HG03060 (cell line): ENCODE results near the gene PHLDB1.
"Not testable (repeated sequence)": the region's sequence is repeated elsewhere in the genome, so short reads cannot be mapped to it uniquely, and the experiment has no call there.

ENCODE experiments used
- ATAC-seq: cut with Tn5 transposase; IDR thresholded peaks from one replicate; pipeline ENCODE4 v1.9.1; 2021; ENCODE audit warnings: low read depth, moderate number of reproducible peaks; ENCODE audit not compliant: unreplicated experiment

Gene PHLDB1

DNA sequence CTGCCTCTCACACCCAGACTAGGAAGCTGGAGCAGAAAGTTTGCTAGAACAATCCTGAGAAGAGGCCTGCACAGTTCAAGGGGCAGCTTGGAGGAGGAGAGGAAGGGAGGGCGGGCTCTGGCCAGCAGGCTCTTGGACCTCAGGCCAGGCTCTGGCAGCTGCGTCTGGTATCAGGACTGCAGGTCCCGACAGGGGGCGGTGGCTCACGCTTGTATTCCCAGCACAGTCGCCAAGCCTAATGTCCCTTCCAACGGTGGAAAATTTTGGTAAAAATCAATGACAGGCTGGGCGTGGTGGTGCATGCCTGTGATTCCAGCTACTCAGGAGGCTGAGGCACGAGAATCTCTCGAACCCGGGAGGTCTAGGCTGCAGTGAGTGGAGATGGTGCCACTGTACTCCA is 71.5 kb downstream of the PHLDB1 start:
- not testable (repeated sequence) for ATAC-seq

DNA sequence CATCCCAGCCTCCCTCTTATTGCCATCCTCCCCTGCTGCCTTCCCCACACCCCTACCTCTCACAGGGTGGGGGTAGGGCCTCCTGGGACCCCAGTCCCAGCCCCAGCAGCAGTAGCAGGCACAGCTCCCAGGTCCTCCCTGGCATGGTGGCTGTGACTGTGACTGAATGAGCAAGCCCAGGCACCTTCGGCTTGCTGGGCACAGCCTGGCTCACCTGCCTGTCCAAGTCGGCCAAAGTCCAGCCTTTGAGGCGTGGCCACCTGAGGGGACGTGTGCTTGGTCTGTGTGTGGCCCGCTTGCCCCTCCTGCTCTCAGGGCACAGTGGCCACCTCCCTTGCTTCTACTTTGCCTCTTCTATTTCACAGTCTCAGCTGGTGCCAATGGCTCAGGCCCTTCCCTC is 72.1 kb downstream of the PHLDB1 start, which contains the start of gene TREH:
TREH (minus strand) TSS at position 168 of the 400 bp plus-strand sequence; CDS start at position 145, 23 bp downstream.
- ATAC-seq = no peak

DNA sequence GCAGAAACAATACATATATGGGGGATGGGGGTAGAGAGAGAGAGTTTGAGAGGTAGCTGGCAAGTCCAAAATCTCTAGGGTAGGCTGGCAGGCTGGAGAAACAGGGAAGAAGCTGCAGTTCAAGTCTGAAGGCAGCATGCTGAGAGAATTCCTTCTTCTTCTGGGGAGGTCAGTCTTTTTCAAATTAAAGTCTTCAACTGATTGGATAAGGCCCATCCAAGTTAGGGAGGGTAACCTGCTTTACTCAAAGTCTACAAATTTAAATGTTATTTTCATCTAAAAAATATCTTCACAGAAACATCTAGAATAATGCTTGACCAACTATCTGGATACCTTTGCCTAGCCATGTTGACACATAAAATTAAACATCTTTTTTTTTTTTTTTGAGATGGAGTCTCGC is 75.0 kb downstream of the PHLDB1 start:
- ATAC-seq = no peak

DNA sequence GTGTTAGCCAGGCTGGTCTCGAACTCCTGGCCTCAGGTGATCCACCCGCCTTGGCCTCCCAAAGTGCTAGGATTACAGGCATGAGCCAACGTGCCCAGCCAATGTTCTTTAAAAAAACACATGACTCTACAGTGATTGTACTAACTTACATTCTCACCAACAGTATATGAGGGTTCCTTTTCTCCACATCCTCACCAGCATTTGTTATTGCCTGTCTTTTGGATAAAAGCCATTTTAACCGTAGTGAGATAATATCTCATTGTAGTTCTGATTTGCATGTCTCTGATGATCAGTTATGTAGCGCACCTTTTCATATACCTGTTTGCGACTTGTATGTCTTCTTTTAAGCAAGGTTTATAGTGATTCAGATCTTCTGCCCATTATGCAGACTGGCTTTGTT is 75.5 kb downstream of the PHLDB1 start:
- not testable (repeated sequence) for ATAC-seq

GRCh38 chr11:118684187-118684586 is 76.8 kb downstream of the PHLDB1 start:
- ATAC-seq = no peak

DNA sequence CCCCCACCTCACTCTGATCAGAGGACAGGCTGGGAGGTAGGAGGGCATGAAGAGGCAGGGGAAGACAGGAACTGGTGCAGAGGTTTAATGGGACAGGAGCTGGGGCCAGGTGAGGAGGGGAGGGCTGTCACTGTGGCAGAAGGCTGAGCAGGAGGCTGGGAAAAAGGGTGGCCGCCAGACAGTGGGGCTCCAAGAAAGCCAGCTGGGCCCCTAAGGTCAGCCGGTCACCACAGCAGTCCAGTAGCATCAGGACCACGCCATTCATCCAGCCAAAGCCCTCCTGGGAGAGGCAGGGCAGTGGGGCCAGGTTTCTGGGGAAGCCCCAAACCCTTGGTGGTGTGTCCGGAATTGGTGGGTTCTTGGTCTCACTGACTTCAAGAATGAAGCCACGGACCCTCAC is 80.5 kb downstream of the PHLDB1 start:
- no peak for ATAC-seq

DNA sequence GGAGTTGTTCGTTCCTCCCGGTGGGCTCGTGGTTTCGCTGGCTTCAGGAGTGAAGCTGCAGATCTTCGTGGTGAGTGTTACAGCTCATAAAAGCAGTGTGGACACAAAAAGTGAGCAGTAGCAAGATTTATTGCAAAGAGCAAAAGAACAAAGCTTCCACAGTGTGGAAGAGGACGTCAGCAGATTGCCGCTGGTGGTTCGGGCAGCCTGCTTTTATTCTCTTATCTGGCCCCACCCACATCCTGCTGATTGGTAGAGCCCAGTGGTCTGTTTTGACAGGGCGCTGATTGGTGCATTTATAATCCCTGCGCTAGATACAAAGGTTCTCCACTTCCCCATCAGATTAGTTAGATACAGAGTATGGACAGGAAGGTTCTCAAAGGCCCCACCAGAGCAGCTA is 80.9 kb downstream of the PHLDB1 start:
- ATAC-seq = not testable (repeated sequence)

GRCh38 chr11:118688851-118689502 is 81.6 kb downstream of the PHLDB1 start:
- ATAC-seq = no peak

GRCh38 chr11:118689503-118689851 is 82.1 kb downstream of the PHLDB1 start:
- no peak for ATAC-seq

DNA sequence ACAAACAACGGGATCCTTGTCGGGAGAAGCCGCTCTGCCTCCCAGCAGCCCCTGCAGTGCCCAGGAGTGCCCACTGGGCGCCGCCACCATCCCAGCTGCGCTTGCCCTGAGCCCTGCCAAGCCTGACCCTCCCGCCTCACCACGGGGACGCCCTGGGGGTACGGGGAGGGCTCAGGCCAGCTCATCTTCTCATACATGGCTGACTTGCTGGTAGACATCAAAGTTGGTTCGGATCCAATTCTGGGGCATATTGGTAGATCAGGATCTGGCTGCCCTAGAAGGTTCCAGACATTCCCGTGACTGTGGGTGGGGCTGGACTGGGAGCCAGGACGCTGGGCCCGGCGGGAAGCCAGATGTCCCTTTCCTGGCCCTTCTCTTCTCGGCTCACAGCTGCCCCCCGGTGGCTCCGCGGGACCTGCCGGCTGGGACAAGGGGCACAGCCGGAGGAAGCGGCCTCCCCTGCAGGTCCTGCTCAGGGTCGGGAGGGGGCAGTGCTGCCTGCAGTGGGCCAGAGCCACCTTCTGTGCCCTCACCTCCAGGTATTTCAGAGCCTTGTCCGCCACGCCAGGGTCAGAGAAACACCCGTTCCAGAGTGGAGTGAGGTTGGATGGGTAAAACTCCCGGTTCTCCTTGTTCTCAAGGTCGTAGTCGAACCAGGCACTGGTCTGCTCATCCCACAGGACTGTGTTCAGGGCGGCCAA is 82.6 kb downstream of the PHLDB1 start:
- ATAC-seq = no peak

DNA sequence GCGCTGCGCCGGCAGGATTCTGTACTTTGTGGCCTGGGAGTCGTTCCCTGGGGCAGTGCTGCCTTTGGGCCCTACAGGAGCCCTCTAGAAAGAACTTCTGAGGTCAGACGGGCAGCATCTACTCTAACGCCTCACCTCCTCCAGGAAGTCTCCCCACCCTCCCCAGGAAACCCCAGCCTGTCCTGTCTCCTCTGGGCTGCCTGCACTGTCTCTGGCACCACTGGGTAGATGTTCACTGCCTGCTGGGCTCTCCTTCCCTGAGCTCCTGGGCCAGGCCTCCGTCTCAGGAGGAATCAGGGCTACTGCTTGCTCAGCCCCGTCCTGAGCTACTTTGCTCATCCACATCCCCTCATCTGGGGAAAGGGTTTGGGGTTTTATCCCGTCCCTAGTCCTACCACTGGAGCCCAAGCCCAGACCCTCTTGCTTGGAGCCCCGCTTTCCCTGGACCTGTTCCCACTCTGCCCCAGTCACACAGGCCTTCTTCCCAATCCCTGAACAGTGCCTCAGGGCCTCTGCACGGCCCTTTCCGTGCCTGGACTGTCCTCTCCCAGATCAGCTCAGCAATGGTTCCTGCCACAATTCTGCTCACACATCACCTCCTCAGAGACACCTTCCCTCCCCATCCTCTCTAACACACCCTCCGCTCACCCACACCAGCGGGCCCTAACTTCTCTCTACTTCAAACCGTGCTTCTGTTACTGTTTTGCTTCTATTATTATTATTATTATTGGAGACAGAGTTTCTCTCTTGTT is 83.3 kb downstream of the PHLDB1 start:
- ATAC-seq = no peak

GRCh38 chr11:118691926-118692830 is 84.8 kb downstream of the PHLDB1 start:
- no peak for ATAC-seq

- no peak for ATAC-seq
These were observed 86.8 kb downstream of the PHLDB1 start for GRCh38 chr11:118694185-118694584.

DNA sequence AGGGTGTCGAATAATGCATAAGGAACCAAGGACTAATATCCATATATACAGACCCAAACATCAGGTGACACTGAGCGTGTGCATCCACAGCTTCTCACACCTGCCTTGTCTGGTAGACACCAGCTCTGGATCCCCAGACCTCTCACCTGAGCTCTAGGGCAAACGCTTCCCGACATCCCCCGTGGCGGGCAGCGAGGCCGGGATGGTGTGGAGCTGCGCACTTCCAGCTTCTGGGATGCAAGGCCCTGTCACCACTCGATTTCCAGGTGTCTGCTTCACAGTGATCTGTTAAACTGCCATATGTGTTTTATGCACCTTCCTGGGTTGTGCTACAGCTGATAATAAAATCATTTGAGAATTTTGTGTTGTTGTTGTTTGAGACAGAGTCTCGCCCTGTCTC is 87.4 kb downstream of the PHLDB1 start:
- no peak for ATAC-seq

DNA sequence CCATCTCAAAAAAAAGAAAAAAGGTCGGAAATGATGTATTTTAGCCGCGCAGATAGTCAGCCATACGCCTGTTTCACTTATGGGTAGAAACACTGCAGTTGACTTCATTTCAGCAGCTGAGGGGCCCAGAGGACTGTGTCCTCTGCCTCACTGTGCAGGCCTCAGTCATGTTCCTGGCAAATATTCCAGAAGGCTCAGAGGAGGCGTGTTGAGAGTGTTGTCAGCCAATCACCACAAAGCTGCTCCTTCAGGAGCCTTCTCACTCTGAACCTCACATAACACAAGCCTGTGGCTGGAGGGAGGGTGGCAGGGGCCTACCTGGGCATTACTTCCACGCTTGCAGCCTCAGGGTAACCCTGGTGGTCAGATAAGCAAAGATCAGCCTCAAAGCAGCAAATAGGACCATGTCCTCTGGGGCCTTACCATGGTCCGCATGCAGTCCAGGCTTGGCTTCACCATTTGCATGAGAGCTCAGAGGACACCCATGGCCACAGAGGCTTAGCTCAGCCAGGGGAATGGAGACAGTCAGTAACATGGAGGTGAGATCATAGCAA is 89.3 kb downstream of the PHLDB1 start:
- ATAC-seq = no peak

GRCh38 chr11:118697346-118697745 is 89.9 kb downstream of the PHLDB1 start:
- ATAC-seq = no peak

DNA sequence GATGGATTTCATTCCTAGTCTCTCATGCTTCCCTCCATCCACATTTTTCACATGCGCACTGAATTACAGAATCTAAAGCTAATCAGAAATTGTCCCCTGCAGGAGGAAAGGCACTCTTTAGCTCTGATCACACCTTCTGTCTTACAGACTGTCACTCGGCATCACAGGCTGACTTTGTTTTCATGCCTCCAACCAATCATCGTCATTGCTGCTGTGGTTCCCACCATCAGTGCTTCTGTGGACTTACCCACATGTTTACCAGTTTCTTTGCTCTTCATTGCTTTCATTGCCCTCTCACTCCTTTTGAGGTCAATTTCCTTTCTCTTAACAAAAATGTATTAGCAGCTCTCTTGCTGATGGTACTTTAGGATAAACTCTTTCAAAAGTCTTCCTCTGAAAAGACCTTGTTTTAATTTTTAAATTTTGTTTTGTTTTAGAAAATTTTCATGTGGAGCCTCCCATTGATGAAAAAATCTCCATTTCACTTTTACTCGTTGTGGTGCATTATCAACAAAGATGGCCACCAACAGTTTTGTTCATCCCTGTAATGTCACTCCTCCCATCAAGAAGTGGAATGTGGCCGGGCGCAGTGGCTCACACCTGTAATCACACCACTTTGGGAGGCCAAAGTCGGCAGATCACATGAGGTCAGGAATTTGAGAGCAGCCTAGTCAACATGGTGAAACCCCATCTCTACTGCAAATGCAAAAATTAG is 92.2 kb downstream of the PHLDB1 start:
- no peak for ATAC-seq

DNA sequence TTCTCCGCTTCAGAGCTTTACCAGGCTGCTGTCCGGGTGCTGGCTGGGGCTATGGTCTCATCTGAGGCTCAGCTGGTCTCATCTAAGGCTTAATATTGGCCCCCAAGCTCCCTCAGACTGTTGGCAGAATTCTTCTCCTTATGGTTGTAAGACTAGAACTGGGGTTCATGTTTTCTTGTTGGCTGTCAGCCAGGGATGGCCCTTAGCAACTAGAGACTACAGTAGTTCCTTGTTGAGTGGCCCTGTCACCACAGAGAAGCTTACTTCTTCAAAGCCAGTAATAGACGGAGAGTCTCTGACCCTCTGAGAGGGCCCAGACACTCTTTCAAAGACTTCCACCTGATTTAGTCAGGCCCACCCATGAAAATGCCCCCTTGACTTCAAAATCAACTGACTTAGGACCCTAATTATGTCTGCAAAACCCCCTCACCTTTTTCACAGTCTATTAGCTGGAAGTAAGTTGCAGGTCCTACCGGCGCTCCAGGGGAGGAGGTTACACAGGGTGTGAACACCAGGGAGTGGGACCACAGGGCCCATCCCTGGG is 96.2 kb downstream of the PHLDB1 start:
- ATAC-seq = no peak

DNA sequence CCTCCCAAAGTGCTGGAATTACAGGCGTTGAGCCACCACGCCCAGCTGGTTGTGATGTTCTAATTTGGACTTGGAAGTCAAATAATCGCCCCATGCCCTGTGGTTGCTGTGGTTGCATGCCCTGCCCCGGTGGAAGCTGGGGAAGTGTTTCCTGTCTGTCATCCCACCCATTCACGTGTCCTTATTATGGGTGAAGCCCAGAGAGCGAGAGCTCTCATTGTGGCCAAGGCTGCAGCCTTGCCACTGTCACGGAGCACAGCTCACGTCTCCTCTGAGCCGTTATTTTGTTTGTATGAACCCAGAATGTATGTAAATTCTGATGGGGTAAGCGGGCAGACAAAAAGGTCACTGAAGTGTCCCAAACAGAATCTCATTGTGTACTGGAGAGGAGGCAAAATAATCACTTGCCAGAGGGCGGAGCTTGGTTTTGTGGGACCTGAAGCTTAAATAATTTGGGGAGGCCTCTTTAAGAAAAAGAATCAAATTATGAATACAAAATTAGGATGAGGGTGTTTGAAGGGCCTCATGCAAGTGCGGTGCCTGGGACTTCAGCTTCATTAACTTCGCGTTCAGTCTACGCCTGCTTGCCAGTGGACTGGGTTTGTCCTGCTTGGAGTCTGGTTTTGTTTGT is 97.8 kb downstream of the PHLDB1 start:
- no peak for ATAC-seq
